MM.1S (cell line): ENCODE data around the gene CCN2.

ENCODE experiments used
- DNase-seq: peaks from one replicate; pipeline ENCODE4 v3.0.0-alpha.2; 2015
- H2AFZ ChIP-seq: fragments of 300-600 bp; sonication (generic); 2 replicates; pipeline ENCODE4 v1.6.0; 2016; ENCODE audit warnings: antibody characterized with exemption, low read length
- H3F3A ChIP-seq: fragments of 300-600 bp; sonication (generic); 2 replicates; pipeline ENCODE4 v1.6.1; 2016; ENCODE audit warnings: mild to moderate bottlenecking, antibody characterized with exemption, low read length, moderate library complexity, mixed read lengths; ENCODE audit not compliant: insufficient read depth
- H3K27ac ChIP-seq: fragments of 300-600 bp; sonication (generic); 2 replicates; pipeline ENCODE4 v1.5.1; 2016; ENCODE audit warnings: mild to moderate bottlenecking, low read length
- H3K27me3 ChIP-seq: fragments of 300-600 bp; sonication (generic); replicated peaks from 2 replicates; pipeline ENCODE4 v1.6.0; 2016; ENCODE audit warnings: low read length; ENCODE audit not compliant: insufficient read depth
- H3K36me3 ChIP-seq: fragments of 300-600 bp; sonication (generic); replicated peaks from 2 replicates; pipeline ENCODE4 v1.6.1; 2016; ENCODE audit warnings: mild to moderate bottlenecking, low read length, mixed read lengths; ENCODE audit not compliant: insufficient read depth
- H3K4me1 ChIP-seq: fragments of 300-600 bp; sonication (generic); 2 replicates; pipeline ENCODE4 v1.6.1; 2016; ENCODE audit warnings: low read length, mixed read lengths
- H3K4me2 ChIP-seq: fragments of 300-600 bp; sonication (generic); 2 replicates; pipeline ENCODE4 v1.6.0; 2016; ENCODE audit warnings: low read depth, low read length
- H3K4me3 ChIP-seq: fragments of 300-600 bp; sonication (generic); 2 replicates; pipeline ENCODE4 v1.5.1; 2016; ENCODE audit warnings: low read length, mixed read lengths
- H3K79me2 ChIP-seq: fragments of 300-600 bp; sonication (generic); 2 replicates; pipeline ENCODE4 v1.6.1; 2016; ENCODE audit warnings: mixed run types, low read length, mixed read lengths
- H3K9ac ChIP-seq: fragments of 300-600 bp; sonication (generic); 2 replicates; pipeline ENCODE4 v1.6.1; 2016; ENCODE audit warnings: low read length, mixed read lengths
- H3K9me2 ChIP-seq: fragments of 300-600 bp; sonication (generic); replicated peaks from 2 replicates; pipeline ENCODE4 v1.6.1; 2016; ENCODE audit warnings: mild to moderate bottlenecking, low read length, mixed read lengths; ENCODE audit not compliant: insufficient read depth
- H3K9me3 ChIP-seq: fragments of 300-600 bp; sonication (generic); replicated peaks from 2 replicates; pipeline ENCODE4 v1.6.1; 2016; ENCODE audit warnings: mild to moderate bottlenecking, low read length, mixed read lengths; ENCODE audit not compliant: insufficient read depth
- H4K20me1 ChIP-seq: fragments of 300-600 bp; sonication (generic); 2 replicates; pipeline ENCODE4 v1.6.1; 2016; ENCODE audit warnings: mild to moderate bottlenecking, low read length, moderate library complexity, mixed read lengths; ENCODE audit not compliant: insufficient read depth
- CTCF ChIP-seq: fragments of 300-600 bp; sonication (generic); IDR thresholded peaks from 2 replicates; pipeline ENCODE4 v1.5.1; 2016; ENCODE audit warnings: antibody characterized with exemption, low read length, mixed read lengths
- EZH2 ChIP-seq: fragments of 300-600 bp; sonication (generic); optimal IDR thresholded peaks from 2 replicates; pipeline ENCODE3; 2017; ENCODE audit warnings: low read depth, mild to moderate bottlenecking, antibody characterized with exemption, low read length, mixed read lengths
- EZH2phosphoT487 ChIP-seq: fragments of 300-600 bp; sonication (generic); IDR thresholded peaks from 2 replicates; pipeline ENCODE4 v1.6.1; 2018; ENCODE audit warnings: antibody characterized with exemption, low read length

The CCN2 gene

GRCh38 chr6:131937703-131938631 is 13.2 kb downstream of the CCN2 start:
- TF ChIP-seq EZH2phosphoT487 (no peak), EZH2 (no peak), CTCF (no peak)
- H2AFZ ChIP-seq: no peak overlapping the region
- no peak overlapping the region for H3K4me2 ChIP-seq
- H3K36me3 ChIP-seq: no peaks in the 10 kb centered on the region
- DNase-seq: no peak
- no peaks in the 10 kb centered on the region for H3K4me1 ChIP-seq
- H3K27me3 ChIP-seq: no peaks in the 10 kb centered on the region
- no peak overlapping the region for H3K4me3 ChIP-seq
- H3K9me3 ChIP-seq: no peaks in the 10 kb centered on the region
- H3K9me2 ChIP-seq: no peaks in the 10 kb centered on the region
- no peak overlapping the region for H3K9ac ChIP-seq
- H3K27ac ChIP-seq: no peak overlapping the region
- H4K20me1 ChIP-seq: no peaks in the 10 kb centered on the region
- no peaks in the 10 kb centered on the region for H3K79me2 ChIP-seq
- no peaks in the 10 kb centered on the region for H3F3A ChIP-seq

GRCh38 chr6:131937226-131937625 is 13.9 kb downstream of the CCN2 start:
- Histone ChIP-seq H3K4me3 (no peak overlapping the region), H3K4me1 (no peaks in the 10 kb centered on the region), H3K4me2 (no peak overlapping the region), H3K9ac (no peak overlapping the region), H4K20me1 (no peaks in the 10 kb centered on the region), H3K9me2 (no peaks in the 10 kb centered on the region), H2AFZ (no peak overlapping the region), H3K27me3 (no peaks in the 10 kb centered on the region), H3K36me3 (no peaks in the 10 kb centered on the region), H3K9me3 (no peaks in the 10 kb centered on the region), H3F3A (no peaks in the 10 kb centered on the region), H3K27ac (no peak overlapping the region), H3K79me2 (no peaks in the 10 kb centered on the region)
- DNase-seq: no peak
- TF ChIP-seq CTCF (no peak), EZH2 (no peak), EZH2phosphoT487 (no peak)

GRCh38 chr6:131936156-131936555 is 15.0 kb downstream of the CCN2 start:
- Histone ChIP-seq H3K4me1 (peaks cover 10% of the 10 kb centered on the region), H3K9me2 (no peaks in the 10 kb centered on the region), H3K9me3 (no peaks in the 10 kb centered on the region), H4K20me1 (no peaks in the 10 kb centered on the region), H3K9ac (no peak overlapping the region), H3K4me3 (no peak overlapping the region), H3F3A (peaks cover 6% of the 10 kb centered on the region; the same call in 1 of the 2 replicates), H3K27ac (no peak overlapping the region), H3K79me2 (no peaks in the 10 kb centered on the region), H3K27me3 (no peaks in the 10 kb centered on the region), H3K36me3 (no peaks in the 10 kb centered on the region), H2AFZ (no peak overlapping the region), H3K4me2 (no peak overlapping the region)
- no peak for DNase-seq
- TF ChIP-seq EZH2 (no peak), CTCF (no peak), EZH2phosphoT487 (no peak)
